ENCODE results near the gene RHBDL1. TPM values are rescaled to one million over a fixed set of nuclear protein-coding genes. Genes with fewer than 3 reads are reported as not detected.
A peak's percentile ranks its signal among the peaks of the same experiment; 100 is the strongest.

Gene RHBDL1
- total RNA-seq, 1 donor from 2014 or later: 2.3 TPM

DNA sequence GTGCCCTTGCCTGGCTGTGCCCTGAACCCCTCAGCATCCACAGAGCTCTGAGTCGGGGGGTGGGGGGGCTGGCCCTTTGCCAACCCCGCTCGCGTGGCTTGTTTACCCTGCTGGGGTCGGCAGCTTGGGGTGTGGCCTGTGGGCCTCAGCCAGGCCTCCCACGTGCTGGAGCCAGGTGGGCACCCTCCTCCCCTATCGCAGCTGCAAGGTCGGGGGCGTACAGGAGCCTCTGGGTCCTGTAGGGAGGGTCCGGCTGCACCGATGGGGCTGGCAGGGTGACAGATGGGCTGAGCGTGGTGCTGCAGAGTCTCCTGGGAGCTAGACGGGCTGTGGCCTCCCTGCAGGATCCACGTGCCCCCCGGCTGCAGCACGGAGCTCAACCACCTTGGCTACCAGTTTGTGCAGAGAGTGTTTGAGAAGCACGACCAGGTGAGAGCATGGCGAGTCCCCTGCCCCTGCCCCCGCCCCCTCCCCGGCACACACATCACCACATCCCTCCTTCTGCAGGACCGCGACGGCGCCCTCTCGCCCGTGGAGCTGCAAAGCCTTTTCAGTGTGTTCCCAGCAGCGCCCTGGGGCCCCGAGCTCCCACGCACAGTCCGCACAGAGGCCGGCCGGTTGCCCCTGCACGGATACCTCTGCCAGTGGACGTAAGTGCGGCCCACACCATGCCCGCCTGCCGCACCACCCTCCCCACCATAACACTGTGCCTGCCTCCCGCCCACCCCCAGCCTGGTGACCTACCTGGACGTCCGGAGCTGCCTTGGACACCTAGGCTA, 3.9 kb upstream of the RHBDL1 start:
- Histone ChIP-seq H3K9me3 (replicated peaks) (no peaks in the 10 kb centered on the region), H3K27me3 (ENCODE audit: low read depth) (peaks cover 2% of the 10 kb centered on the region), H3K4me3 (no peak overlapping the region), H3K36me3 (peaks cover 55% of the 10 kb centered on the region), H3K4me1 (peaks cover 50% of the 10 kb centered on the region), H3K27ac (replicated peaks) (no peak overlapping the region)
- TF ChIP-seq, protein P1, sequence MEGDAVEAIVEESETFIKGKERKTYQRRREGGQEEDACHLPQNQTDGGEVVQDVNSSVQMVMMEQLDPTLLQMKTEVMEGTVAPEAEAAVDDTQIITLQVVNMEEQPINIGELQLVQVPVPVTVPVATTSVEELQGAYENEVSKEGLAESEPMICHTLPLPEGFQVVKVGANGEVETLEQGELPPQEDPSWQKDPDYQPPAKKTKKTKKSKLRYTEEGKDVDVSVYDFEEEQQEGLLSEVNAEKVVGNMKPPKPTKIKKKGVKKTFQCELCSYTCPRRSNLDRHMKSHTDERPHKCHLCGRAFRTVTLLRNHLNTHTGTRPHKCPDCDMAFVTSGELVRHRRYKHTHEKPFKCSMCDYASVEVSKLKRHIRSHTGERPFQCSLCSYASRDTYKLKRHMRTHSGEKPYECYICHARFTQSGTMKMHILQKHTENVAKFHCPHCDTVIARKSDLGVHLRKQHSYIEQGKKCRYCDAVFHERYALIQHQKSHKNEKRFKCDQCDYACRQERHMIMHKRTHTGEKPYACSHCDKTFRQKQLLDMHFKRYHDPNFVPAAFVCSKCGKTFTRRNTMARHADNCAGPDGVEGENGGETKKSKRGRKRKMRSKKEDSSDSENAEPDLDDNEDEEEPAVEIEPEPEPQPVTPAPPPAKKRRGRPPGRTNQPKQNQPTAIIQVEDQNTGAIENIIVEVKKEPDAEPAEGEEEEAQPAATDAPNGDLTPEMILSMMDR (IDR thresholded peaks at IDR 0.05; ENCODE audit: borderline replicate concordance): no peak
- intact Hi-C loops (cut with micrococcal nuclease): no loop called here
- no peak for DNase-seq

DNA sequence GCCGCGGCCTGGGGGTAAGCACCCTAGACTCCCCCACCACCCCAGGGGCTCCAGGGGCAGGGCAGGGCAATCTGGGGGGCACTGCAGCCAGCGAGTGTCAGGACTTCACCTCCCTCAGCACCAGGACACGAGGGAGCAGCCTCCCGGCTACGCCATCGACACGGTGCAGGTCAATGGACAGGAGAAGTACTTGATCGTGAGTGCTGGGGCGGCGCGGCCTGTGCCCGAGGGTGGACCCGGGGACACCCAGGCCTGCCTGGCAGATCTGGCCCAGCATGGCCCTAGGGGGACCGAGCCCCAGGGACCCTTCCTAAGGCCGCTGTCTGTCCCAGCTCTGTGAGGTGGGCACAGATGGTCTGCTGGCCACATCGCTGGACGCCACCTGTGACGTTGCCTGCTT, 3.1 kb upstream of the RHBDL1 start:
- no peak for DNase-seq

DNA sequence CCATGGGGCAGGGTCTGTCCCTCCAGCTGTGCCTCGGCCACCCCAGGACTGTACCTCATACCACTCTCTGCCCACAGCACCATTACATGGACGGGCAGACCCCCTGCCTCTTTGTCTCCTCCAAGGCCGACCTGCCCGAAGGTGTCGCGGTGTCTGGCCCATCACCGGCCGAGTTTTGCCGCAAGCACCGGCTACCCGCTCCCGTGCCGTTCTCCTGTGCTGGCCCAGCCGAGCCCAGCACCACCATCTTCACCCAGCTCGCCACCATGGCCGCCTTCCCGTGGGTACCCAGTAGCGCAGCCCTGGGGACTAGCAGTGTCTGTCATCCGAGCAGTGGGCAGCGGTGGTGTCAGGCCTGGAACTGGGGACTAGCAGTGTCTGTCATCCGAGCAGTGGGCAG, 2.6 kb upstream of the RHBDL1 start:
- intact Hi-C loops (cut with micrococcal nuclease): no loop called here
- TF ChIP-seq, protein P1 (IDR thresholded peaks at IDR 0.05; ENCODE audit: borderline replicate concordance): no peak
- Histone ChIP-seq H3K27ac (replicated peaks) (no peak overlapping the region), H3K4me3 (no peak overlapping the region), H3K9me3 (replicated peaks) (no peaks in the 10 kb centered on the region), H3K4me1 (peaks cover 40% of the 10 kb centered on the region), H3K27me3 (ENCODE audit: low read depth) (peaks cover 15% of the 10 kb centered on the region), H3K36me3 (peaks cover 55% of the 10 kb centered on the region)
- no peak for DNase-seq

More for the DNA sequence above, 3.1 kb upstream of the RHBDL1 start:
- TF ChIP-seq, protein P1 (IDR thresholded peaks at IDR 0.05; ENCODE audit: borderline replicate concordance): no peak
- Histone ChIP-seq H3K9me3 (replicated peaks) (no peaks in the 10 kb centered on the region), H3K36me3 (peaks cover 55% of the 10 kb centered on the region), H3K4me1 (peaks cover 45% of the 10 kb centered on the region), H3K4me3 (no peak overlapping the region), H3K27ac (replicated peaks) (no peak overlapping the region), H3K27me3 (ENCODE audit: low read depth) (peaks cover 11% of the 10 kb centered on the region)
- intact Hi-C loops (cut with micrococcal nuclease): no loop called here

DNA sequence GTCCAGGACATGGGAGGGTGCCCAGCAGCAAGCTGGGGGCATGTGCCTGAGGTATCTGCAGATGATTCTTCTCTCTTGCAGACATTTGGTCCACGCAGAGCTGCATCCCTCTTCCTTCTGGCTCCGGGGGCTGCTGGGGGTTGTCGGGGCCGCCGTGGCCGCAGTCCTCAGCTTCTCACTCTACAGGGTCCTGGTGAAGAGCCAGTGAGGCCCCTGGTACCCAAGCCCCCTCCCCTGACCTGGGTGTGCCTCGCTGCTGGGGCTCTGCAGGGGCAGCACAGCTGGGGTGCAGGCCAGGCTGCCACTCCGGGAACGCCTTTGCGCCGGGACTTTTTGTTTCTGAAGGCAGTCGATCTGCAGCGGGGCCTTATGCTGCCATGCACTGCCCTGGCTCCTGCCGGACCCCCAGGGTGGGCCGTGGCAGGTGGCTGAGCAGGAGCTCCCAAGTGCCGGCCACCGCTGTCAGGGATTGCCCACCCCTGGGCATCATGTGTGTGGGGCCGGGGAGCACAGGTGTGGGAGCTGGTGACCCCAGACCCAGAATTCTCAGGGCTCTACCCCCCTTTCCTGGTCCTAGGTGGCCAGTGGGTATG, 2.0 kb upstream of the RHBDL1 start:
- H3K36me3 ChIP-seq: peaks cover 55% of the 10 kb centered on the region
- no peak overlapping the region for H3K4me3 ChIP-seq
- H3K9me3 ChIP-seq (replicated peaks): no peaks in the 10 kb centered on the region
- peaks cover 35% of the 10 kb centered on the region for H3K4me1 ChIP-seq
- no peak for DNase-seq
- no peak overlapping the region for H3K27ac ChIP-seq (replicated peaks)
- peaks cover 19% of the 10 kb centered on the region for H3K27me3 ChIP-seq (ENCODE audit: low read depth)
- intact Hi-C loops (cut with micrococcal nuclease): no loop called here
- TF ChIP-seq, protein P1 (IDR thresholded peaks at IDR 0.05; ENCODE audit: borderline replicate concordance): no peak

DNA sequence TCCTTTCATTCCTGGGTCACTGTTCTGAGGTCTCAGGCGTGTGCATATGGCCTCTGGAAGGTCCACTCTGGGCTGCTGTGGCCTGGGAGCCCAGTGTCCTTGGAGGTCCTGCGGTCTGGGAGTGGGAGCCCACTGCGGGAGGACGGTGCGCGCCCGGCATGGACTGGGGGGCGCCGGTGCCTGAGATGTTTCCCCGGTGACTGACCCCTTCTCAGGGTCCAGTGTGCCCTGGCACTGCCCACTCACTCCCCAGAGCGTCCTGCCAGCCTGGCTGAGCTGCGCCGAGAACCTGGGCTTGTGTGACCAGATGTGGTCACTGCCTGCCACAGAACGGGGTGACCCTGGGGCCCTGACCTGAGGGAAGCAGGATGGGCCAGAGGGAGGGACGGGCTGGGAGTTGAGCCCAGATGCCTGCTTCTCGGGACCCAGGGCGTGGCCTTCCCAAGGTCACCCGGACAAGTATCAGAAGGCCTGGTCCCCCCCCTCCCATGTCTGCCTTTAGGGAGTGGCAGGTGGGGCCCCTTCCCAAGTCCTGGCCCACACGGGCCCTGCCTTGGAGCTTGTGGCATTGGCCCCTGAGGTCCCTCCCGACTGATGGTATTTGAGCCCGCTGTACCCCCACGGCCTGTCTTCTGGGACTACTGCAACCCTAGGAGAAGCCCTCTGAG, 1.1 kb upstream of the RHBDL1 start:
- TF ChIP-seq, protein P1 (IDR thresholded peaks at IDR 0.05; ENCODE audit: borderline replicate concordance): no peak
- Histone ChIP-seq H3K27me3 (ENCODE audit: low read depth) (peaks cover 19% of the 10 kb centered on the region), H3K4me1 (peaks cover 35% of the 10 kb centered on the region), H3K4me3 (peak overlapping the region; percentile 61), H3K27ac (replicated peaks) (peak overlapping the region; percentile 64), H3K9me3 (replicated peaks) (no peaks in the 10 kb centered on the region), H3K36me3 (peaks cover 50% of the 10 kb centered on the region)
- DNase-seq: no peak
- intact Hi-C loops (cut with micrococcal nuclease): no loop called here
